Vagina (tissue), 2 donors: ENCODE results near the gene UQCC2. TPM values are rescaled to one million over a fixed set of nuclear protein-coding genes. Genes with fewer than 3 reads are reported as not detected.

Experiments
- DNase-seq, 2 donors: peaks; one replicate each; pipeline ENCODE4 v3.0.0-alpha.2; 2017; ENCODE audit errors: extremely low spot score in 2 of 2
- H3K27ac ChIP-seq: fragments of 200-600 bp; sonication (generic); one replicate; pipeline ENCODE4 v1.5.1; 2019
- H3K27me3 ChIP-seq: fragments of 200-600 bp; sonication (generic); one replicate; pipeline ENCODE4 v1.5.1; 2019
- H3K36me3 ChIP-seq, 2 donors: fragments of 200-600 bp; sonication (generic); one replicate each; pipeline ENCODE4 v1.5.1; 2017 to 2019
- H3K4me1 ChIP-seq: fragments of 200-600 bp; sonication (generic); one replicate; pipeline ENCODE4 v1.5.1; 2019
- H3K4me3 ChIP-seq, 2 donors: fragments of 200-600 bp; sonication (generic); 1 replicate in 1 of 2; 2 replicates in 1 of 2; pipeline ENCODE4 v1.5.1; 2016 to 2019
- H3K9me3 ChIP-seq: fragments of 200-600 bp; sonication (generic); one replicate; pipeline ENCODE4 v1.5.1; 2019
- POLR2A ChIP-seq, 2 donors: fragments of 450-650 bp; IDR thresholded peaks; one replicate each; pipeline ENCODE4 v1.6.1; 2017; ENCODE audit warnings: antibody characterized with exemption in 2 of 2, mild to moderate bottlenecking in 2 of 2, moderate library complexity in 2 of 2
- POLR2AphosphoS5 ChIP-seq, 2 donors: sonication (generic); formaldehyde crosslinking; IDR thresholded peaks; one replicate each; pipeline ENCODE4 v1.9.0; 2017; ENCODE audit warnings: antibody characterized with exemption in 2 of 2, mild to moderate bottlenecking in 2 of 2, low read depth in 1 of 2; ENCODE audit not compliant: insufficient read depth in 1 of 2
- intact Hi-C: fragments of 100-400 bp; cut with DNase I; formaldehyde crosslinking; loops from one replicate; pipeline ENCODE4 v1.15.1; 2023
- total RNA-seq: library from RNA; depleted of rRNA; stranded (reverse); fragments of >200 nt; gene quantifications from one replicate; pipeline ENCODE4 v1.2.3, GENCODE V29; 2016
- TF ChIP-seq, protein P1 (sequence below), 3 experiments: fragments of 450-650 bp in 2 of 3; fragments of 200-600 bp in 1 of 3; sonication (generic) in 1 of 3; IDR thresholded peaks; one replicate each; pipeline ENCODE4 v1.5.1; 2017 to 2019; ENCODE audit warnings: antibody characterized with exemption in 3 of 3, mild to moderate bottlenecking in 2 of 3, moderate library complexity in 2 of 3

The UQCC2 gene
- total RNA-seq, 1 donor from 2014 or later = 16.2 TPM

DNA sequence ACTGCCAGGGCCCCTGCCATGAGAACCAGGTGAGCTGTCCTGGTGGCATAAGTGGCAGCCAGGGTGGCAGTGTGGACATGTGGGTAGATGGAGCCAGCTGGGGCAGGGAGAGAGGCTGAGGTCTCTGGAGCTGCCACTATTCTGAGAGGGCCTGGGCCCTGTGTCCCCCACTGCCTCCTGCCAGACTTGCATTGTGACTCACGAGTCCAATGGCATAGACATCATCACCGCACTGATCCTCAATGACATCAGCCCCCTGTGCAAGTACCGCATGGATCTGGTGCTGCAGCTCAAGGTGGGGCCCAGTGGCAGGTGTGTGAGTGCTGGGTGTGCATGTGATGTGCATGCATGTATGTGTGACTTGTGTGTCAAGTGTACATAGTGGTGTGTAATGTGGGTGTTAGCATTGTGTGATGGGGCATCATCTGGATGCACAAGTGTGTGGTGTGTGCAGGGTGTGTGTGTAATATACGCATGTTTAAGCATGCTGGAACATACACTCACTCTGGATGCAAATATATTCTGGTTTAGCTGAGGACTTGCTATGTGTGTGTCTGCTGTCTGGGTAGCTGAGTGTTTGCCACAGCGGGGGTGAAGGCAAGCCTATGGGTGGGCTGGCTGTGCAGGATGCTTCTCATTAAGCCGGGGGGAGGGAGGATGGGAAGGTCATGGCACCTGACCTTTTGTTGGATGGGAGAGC is 25.1 kb downstream of the UQCC2 start:
- H3K9me3 ChIP-seq = no peaks in the 10 kb centered on the region
- TF ChIP-seq, protein P1, sequence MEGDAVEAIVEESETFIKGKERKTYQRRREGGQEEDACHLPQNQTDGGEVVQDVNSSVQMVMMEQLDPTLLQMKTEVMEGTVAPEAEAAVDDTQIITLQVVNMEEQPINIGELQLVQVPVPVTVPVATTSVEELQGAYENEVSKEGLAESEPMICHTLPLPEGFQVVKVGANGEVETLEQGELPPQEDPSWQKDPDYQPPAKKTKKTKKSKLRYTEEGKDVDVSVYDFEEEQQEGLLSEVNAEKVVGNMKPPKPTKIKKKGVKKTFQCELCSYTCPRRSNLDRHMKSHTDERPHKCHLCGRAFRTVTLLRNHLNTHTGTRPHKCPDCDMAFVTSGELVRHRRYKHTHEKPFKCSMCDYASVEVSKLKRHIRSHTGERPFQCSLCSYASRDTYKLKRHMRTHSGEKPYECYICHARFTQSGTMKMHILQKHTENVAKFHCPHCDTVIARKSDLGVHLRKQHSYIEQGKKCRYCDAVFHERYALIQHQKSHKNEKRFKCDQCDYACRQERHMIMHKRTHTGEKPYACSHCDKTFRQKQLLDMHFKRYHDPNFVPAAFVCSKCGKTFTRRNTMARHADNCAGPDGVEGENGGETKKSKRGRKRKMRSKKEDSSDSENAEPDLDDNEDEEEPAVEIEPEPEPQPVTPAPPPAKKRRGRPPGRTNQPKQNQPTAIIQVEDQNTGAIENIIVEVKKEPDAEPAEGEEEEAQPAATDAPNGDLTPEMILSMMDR (IDR thresholded peaks at IDR 0.05) = no peak
- TF ChIP-seq POLR2A (IDR thresholded peaks at IDR 0.05) = no peak
- TF ChIP-seq POLR2AphosphoS5 (IDR thresholded peaks at IDR 0.05; ENCODE audit: insufficient read depth in 1 of 2, low read depth in 1 of 2) = no peak
- intact Hi-C loops = no loop called here

DNA sequence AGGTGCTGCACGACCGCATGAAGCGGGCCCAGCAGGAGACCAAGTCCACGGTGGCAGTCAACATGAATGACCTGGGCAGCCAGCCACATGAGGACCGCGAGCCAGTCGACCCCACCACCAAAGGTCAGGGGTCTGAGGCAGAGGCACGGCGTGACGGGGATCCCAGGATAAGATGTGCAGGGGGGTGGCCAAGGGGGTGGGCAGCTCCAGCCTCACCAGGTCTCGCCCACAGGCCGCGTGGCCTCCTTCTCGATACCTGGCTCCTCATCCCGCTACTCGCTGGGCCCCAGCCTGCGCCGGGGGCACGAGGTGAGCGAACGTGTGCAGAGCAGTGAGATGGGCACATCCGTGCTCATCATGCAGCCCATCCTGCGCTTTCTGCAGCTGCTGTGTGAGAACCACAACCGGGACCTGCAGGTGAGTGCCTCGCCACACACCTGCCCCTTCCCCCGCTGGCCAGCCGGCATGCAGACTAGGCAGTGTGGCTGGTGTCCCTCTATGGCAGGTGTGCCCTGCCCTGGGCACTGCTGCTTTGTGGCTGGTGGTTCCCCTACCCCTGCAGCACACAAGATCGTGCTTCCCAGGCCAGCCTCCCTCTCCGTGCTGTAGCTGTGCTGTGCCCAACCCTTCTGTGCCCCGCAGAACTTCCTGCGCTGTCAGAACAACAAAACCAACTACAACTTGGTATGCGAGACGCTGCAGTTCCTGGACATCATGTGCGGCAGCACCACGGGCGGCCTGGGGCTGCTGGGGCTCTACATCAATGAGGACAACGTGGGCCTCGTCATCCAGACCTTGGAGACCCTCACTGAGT is 25.9 kb downstream of the UQCC2 start:
- DNase-seq = no peak
- Histone ChIP-seq H3K4me3 (no peak overlapping the region), H3K36me3 (peaks cover 0 to 73% of the 10 kb centered on the region in 2 donors), H3K4me1 (no peaks in the 10 kb centered on the region), H3K27me3 (no peaks in the 10 kb centered on the region), H3K9me3 (no peaks in the 10 kb centered on the region), H3K27ac (no peak overlapping the region)
- TF ChIP-seq POLR2A (IDR thresholded peaks at IDR 0.05) (no peak), POLR2AphosphoS5 (IDR thresholded peaks at IDR 0.05; ENCODE audit: insufficient read depth in 1 of 2, low read depth in 1 of 2) (no peak)
- TF ChIP-seq, protein P1 (IDR thresholded peaks at IDR 0.05) = no peak
- intact Hi-C loops = no loop called here

More for the DNA sequence above, 25.1 kb downstream of the UQCC2 start:
- Histone ChIP-seq H3K27me3 (no peaks in the 10 kb centered on the region), H3K4me1 (no peaks in the 10 kb centered on the region), H3K27ac (no peak overlapping the region), H3K36me3 (peaks cover 0 to 76% of the 10 kb centered on the region in 2 donors), H3K4me3 (no peak overlapping the region)
- DNase-seq = no peak

DNA sequence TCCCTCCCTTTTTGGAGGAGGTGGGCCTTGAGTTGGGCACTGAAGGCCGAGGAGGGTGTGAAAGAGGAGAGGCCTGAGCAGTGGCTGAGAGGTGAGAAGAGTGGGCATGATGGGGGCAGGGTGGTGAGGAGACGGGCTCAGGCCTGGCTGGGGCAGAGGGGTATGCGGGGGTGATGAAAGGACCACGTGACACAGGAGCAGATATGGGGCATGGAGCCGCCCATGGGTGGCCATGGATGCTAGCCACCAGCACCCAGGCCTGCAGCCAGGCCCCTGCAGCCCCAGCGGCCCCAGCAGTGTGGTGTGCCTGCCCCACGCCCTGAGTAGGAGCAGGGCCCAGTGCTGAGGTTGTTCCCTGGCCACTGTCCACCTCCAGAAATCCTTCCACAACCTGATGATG is 26.5 kb downstream of the UQCC2 start:
- Histone ChIP-seq H3K4me1 (no peaks in the 10 kb centered on the region), H3K9me3 (no peaks in the 10 kb centered on the region), H3K27me3 (no peaks in the 10 kb centered on the region), H3K27ac (no peak overlapping the region), H3K4me3 (no peak overlapping the region), H3K36me3 (peaks cover 0 to 79% of the 10 kb centered on the region in 2 donors)
- TF ChIP-seq, protein P1 (IDR thresholded peaks at IDR 0.05) = no peak
- no peak for TF ChIP-seq POLR2AphosphoS5 (IDR thresholded peaks at IDR 0.05; ENCODE audit: insufficient read depth in 1 of 2, low read depth in 1 of 2)
- TF ChIP-seq POLR2A (IDR thresholded peaks at IDR 0.05) = no peak
- intact Hi-C loops = no loop called here
- DNase-seq = no peak

DNA sequence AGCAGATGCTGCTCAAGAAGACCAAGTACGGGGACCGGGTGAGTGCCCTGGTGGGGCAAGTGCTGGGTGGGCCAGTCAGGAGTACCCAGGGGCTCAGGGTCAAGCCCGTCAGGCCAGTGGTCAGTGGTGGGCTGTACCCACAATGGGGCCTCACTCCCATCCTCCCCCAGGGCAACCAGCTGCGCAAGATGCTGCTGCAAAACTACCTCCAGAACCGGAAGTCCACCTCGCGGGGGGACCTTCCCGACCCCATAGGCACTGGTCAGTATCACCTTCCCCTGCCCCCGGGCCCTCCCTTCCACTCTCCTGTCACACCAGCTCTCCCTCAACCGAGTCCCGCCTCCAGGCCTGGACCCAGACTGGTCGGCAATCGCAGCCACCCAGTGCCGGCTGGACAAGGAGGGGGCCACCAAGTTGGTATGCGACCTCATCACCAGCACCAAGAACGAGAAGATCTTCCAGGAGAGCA is 27.0 kb downstream of the UQCC2 start:
- TF ChIP-seq POLR2A (IDR thresholded peaks at IDR 0.05) (no peak), POLR2AphosphoS5 (IDR thresholded peaks at IDR 0.05; ENCODE audit: insufficient read depth in 1 of 2, low read depth in 1 of 2) (no peak)
- TF ChIP-seq, protein P1 (IDR thresholded peaks at IDR 0.05) = no peak
- H3K27ac ChIP-seq = no peak overlapping the region
- H3K9me3 ChIP-seq = no peaks in the 10 kb centered on the region
- H3K4me1 ChIP-seq = no peaks in the 10 kb centered on the region
- H3K36me3 ChIP-seq = peaks cover 0 to 79% of the 10 kb centered on the region in 2 donors
- no peak for DNase-seq
- intact Hi-C loops = no loop called here
- H3K4me3 ChIP-seq = no peak overlapping the region
- no peaks in the 10 kb centered on the region for H3K27me3 ChIP-seq
